H1 (cell line): ENCODE measurements around the gene UBE2I. TPM values are rescaled to one million over a fixed set of nuclear protein-coding genes. Genes with fewer than 3 reads are reported as not detected.

ENCODE experiments used
- BRCA1 ChIP-seq: IDR thresholded peaks from 2 replicates; pipeline ENCODE4 v1.6.1; 2012; ENCODE audit warnings: low read depth, low read length, improper control_type of control experiment
- CHD2 ChIP-seq: IDR thresholded peaks from 2 replicates; pipeline ENCODE4 v1.6.1; 2012; ENCODE audit warnings: low read length, improper control_type of control experiment
- CHD7 ChIP-seq: fragments of 300-600 bp; sonication (generic); IDR thresholded peaks from 2 replicates; pipeline ENCODE4 v1.7.1; 2012; ENCODE audit warnings: low read length, moderate library complexity, mild to moderate bottlenecking, inconsistent platforms; ENCODE audit not compliant: insufficient replicate concordance
- EZH2 ChIP-seq: fragments of 200-600 bp; sonication (generic); IDR thresholded peaks from 2 replicates; pipeline ENCODE4 v1.7.1; 2012; ENCODE audit warnings: low read depth, mild to moderate bottlenecking, moderate library complexity, low read length, inconsistent platforms; ENCODE audit not compliant: severe bottlenecking
- polyA plus RNA-seq, 7 experiments: library from polyadenylated mRNA; depleted of rRNA in 3 of 7; stranded (reverse) in 5 of 7; unstranded in 2 of 7; fragments of >200 nt in 5 of 7; fragments of 200-250 nt in 2 of 7; gene quantifications; 1 replicate in 5 of 7; 2 replicates in 1 of 7; 4 replicates in 1 of 7; pipeline versions ENCODE4 v1.2.1 to v1.2.3, GENCODE V29; 2011 to 2013; ENCODE audit warnings: missing spikeins in 2 of 7, mixed read lengths in 2 of 7
- total RNA-seq: library from RNA; stranded (reverse); fragmentation: NEBNext Ultra II Directional; extraction: Animal tissue kit (Norgen Biotek cat#: 25700); gene quantifications from 2 replicates; pipeline ENCODE4 v1.2.1, GENCODE V29; 2021

Gene UBE2I
- total and polyA plus RNA-seq, 2 of the 8 experiments (the other 6 are each of a cell fraction or from before 2014, with no cell fraction given) = 148 to 268 TPM

- TF ChIP-seq CHD7 = no peak
- no peak for TF ChIP-seq EZH2
- TF ChIP-seq CHD2 = no peak
- no peak for TF ChIP-seq BRCA1
Observed at GRCh38 chr16:1287982-1288670, 21.3 kb upstream of the UBE2I start (continued).
